Astrocyte of the cerebellum (primary cell): Measurements from ENCODE around the gene THSD4.

Experiments
- DNase-seq: peaks from one replicate; pipeline ENCODE4 v3.0.0-alpha.2; 2011; ENCODE audit warnings: low read depth
- H3K4me3 ChIP-seq: 2 replicates; pipeline ENCODE4 v1.5.1; 2011; ENCODE audit warnings: mild to moderate bottlenecking, low read depth, low read length, moderate library complexity
- CTCF ChIP-seq: IDR thresholded peaks from 2 replicates; pipeline ENCODE4 v1.5.1; 2012; ENCODE audit warnings: low read length, low read depth, moderate library complexity, mild to moderate bottlenecking; ENCODE audit errors: missing control alignments
- in situ Hi-C: cut with HindIII; loops from 2 replicates; pipeline ENCODE4 v1.10.0; 2017; ENCODE audit warnings: low sequenced_read_pairs

The THSD4 gene

GRCh38 chr15:71815301-71815700 lies 700.0 kb downstream of the THSD4 start:
- H3K4me3 ChIP-seq: no peak overlapping the region
- in situ Hi-C loops: no loop called here
- DNase-seq: no peak
- TF ChIP-seq CTCF: no peak

- in situ Hi-C loops: no loop called here
- no peak for TF ChIP-seq CTCF
- DNase-seq: no peak
- no peak overlapping the region for H3K4me3 ChIP-seq
Observed at GRCh38 chr15:71817351-71817750, 702.1 kb downstream of the THSD4 start.

- in situ Hi-C loops: no loop called here
- no peak for TF ChIP-seq CTCF
- H3K4me3 ChIP-seq: no peak overlapping the region
- DNase-seq: no peak
Observed at GRCh38 chr15:71820127-71820526, 704.9 kb downstream of the THSD4 start.

GRCh38 chr15:71821547-71822129 lies 706.4 kb downstream of the THSD4 start:
- H3K4me3 ChIP-seq: no peak overlapping the region
- no peak for DNase-seq
- in situ Hi-C loops: no loop called here
- TF ChIP-seq CTCF: no peak

GRCh38 chr15:71822890-71823630 lies 707.8 kb downstream of the THSD4 start:
- no peak for DNase-seq
- H3K4me3 ChIP-seq: no peak overlapping the region
- TF ChIP-seq CTCF: no peak
- in situ Hi-C loops: no loop called here

GRCh38 chr15:71823801-71824200 lies 708.5 kb downstream of the THSD4 start:
- H3K4me3 ChIP-seq: no peak overlapping the region
- DNase-seq: no peak
- in situ Hi-C loops: no loop called here
- TF ChIP-seq CTCF: no peak
